ENCODE data around the gene DAW1. TPM values are rescaled to one million over a fixed set of nuclear protein-coding genes. Genes with fewer than 3 reads are reported as not detected.

The DAW1 gene
- polyA plus RNA-seq, 1 of the 3 experiments (the other 2 are of a cell fraction) = 1.2 TPM

DNA sequence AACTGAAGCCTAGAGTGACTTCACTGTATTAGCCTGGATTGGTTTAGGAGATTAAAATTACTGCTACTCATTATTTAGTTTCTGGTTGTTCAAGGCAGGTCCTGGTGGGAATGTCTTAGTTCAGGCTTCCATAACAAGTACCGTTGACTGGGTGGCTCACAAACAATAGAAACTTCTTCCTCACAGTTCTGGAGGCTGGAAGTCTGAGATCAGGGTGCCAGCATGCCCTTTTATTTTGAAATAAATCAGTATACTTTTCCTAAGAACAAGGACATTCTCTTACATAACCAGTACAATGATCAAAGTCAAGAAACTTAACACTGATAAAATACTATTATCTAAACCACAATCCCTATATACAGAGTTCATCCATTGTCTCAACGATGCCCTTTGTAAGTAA, 4.0 kb upstream of the DAW1 start:
- TF ChIP-seq RAD21 (IDR thresholded peaks at IDR 0.05; ENCODE audit: low read length) (no peak), ELF1 (IDR thresholded peaks at IDR 0.05) (no peak), TAF1 (IDR thresholded peaks at IDR 0.05; ENCODE audit: borderline replicate concordance, low read depth, low read length) (no peak), MAX (IDR thresholded peaks at IDR 0.05; ENCODE audit: low read depth) (no peak), EZH2phosphoT487 (IDR thresholded peaks at IDR 0.05; ENCODE audit: borderline replicate concordance, low read depth) (no peak), TCF12 (IDR thresholded peaks at IDR 0.05) (no peak), USF1 (IDR thresholded peaks at IDR 0.05; ENCODE audit: borderline replicate concordance, low read depth) (no peak), RFX5 (IDR thresholded peaks at IDR 0.05; ENCODE audit: low read length) (no peak)
- TF ChIP-seq, protein P1, sequence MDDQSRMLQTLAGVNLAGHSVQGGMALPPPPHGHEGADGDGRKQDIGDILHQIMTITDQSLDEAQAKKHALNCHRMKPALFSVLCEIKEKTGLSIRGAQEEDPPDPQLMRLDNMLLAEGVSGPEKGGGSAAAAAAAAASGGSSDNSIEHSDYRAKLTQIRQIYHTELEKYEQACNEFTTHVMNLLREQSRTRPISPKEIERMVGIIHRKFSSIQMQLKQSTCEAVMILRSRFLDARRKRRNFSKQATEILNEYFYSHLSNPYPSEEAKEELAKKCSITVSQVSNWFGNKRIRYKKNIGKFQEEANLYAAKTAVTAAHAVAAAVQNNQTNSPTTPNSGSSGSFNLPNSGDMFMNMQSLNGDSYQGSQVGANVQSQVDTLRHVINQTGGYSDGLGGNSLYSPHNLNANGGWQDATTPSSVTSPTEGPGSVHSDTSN (IDR thresholded peaks at IDR 0.05) = no peak
- TF ChIP-seq, protein P2, sequence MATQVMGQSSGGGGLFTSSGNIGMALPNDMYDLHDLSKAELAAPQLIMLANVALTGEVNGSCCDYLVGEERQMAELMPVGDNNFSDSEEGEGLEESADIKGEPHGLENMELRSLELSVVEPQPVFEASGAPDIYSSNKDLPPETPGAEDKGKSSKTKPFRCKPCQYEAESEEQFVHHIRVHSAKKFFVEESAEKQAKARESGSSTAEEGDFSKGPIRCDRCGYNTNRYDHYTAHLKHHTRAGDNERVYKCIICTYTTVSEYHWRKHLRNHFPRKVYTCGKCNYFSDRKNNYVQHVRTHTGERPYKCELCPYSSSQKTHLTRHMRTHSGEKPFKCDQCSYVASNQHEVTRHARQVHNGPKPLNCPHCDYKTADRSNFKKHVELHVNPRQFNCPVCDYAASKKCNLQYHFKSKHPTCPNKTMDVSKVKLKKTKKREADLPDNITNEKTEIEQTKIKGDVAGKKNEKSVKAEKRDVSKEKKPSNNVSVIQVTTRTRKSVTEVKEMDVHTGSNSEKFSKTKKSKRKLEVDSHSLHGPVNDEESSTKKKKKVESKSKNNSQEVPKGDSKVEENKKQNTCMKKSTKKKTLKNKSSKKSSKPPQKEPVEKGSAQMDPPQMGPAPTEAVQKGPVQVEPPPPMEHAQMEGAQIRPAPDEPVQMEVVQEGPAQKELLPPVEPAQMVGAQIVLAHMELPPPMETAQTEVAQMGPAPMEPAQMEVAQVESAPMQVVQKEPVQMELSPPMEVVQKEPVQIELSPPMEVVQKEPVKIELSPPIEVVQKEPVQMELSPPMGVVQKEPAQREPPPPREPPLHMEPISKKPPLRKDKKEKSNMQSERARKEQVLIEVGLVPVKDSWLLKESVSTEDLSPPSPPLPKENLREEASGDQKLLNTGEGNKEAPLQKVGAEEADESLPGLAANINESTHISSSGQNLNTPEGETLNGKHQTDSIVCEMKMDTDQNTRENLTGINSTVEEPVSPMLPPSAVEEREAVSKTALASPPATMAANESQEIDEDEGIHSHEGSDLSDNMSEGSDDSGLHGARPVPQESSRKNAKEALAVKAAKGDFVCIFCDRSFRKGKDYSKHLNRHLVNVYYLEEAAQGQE (IDR thresholded peaks at IDR 0.05; ENCODE audit: low read depth, low read length) = no peak
- Histone ChIP-seq H3K27me3 (ENCODE audit: insufficient read depth) (no peaks in the 10 kb centered on the region), H4K20me1 (ENCODE audit: insufficient read depth) (no peaks in the 10 kb centered on the region), H3F3A (replicated peaks; ENCODE audit: insufficient read depth) (peaks cover 37% of the 10 kb centered on the region), H2AFZ (ENCODE audit: low read depth) (no peak overlapping the region), H3K4me3 (ENCODE audit: low read depth in 2 of 2, low read length in 1 of 2) (no peak overlapping the region), H3K79me2 (ENCODE audit: insufficient read depth) (no peaks in the 10 kb centered on the region), H3K36me3 (replicated peaks in 1 of 2; ENCODE audit: control insufficient read depth in 1 of 2, insufficient read depth in 2 of 2, low read length in 1 of 2) (no peaks in the 10 kb centered on the region), H3K9me2 (no peaks in the 10 kb centered on the region), H3K9me3 (no peaks in the 10 kb centered on the region), H3K9ac (no peak overlapping the region), H3K4me1 (ENCODE audit: control insufficient read depth in 1 of 2, insufficient read depth in 2 of 2, low read depth in 1 of 2, low read length in 1 of 2) (peaks cover 2 to 28% of the 10 kb centered on the region in 2 experiments; a peak in 3 of 4 replicates), H3K4me2 (no peak overlapping the region), H3K27ac (ENCODE audit: low read depth in 2 of 2, low read length in 1 of 2) (no peak overlapping the region)
- ChIA-PET CTCF (no interaction called here), POLR2A (no interaction called here)
- DNase-seq = no peak
- WGBS (ENCODE audit: low lambda C conversion rate) = 48% methylated on average over 2 of the region's 2 CpGs

- H3K4me2 ChIP-seq = peak overlapping the region; percentile 51
- H3K27ac ChIP-seq (ENCODE audit: low read depth in 2 of 2, low read length in 1 of 2) = peak overlapping the region in 1 of 2 experiments; percentile 85; a peak in 3 of 4 replicates
- no peaks in the 10 kb centered on the region for H3K36me3 ChIP-seq (replicated peaks in 1 of 2; ENCODE audit: control insufficient read depth in 1 of 2, insufficient read depth in 2 of 2, low read length in 1 of 2)
- H4K20me1 ChIP-seq (ENCODE audit: insufficient read depth) = no peaks in the 10 kb centered on the region
- peak overlapping the region; percentile 59 for H3K9ac ChIP-seq
- peaks cover 2 to 19% of the 10 kb centered on the region in 2 experiments; a peak in 3 of 4 replicates for H3K4me1 ChIP-seq (ENCODE audit: control insufficient read depth in 1 of 2, insufficient read depth in 2 of 2, low read depth in 1 of 2, low read length in 1 of 2)
- H2AFZ ChIP-seq (ENCODE audit: low read depth) = peak overlapping the region; percentile 94
- no peak for DNase-seq
- no peaks in the 10 kb centered on the region for H3K9me2 ChIP-seq
- POLR2A ChIA-PET = no interaction called here
- no peaks in the 10 kb centered on the region for H3K79me2 ChIP-seq (ENCODE audit: insufficient read depth)
- H3K4me3 ChIP-seq (ENCODE audit: low read depth in 2 of 2, low read length in 1 of 2) = peak overlapping the region in 1 of 2 experiments; percentile 34; a peak in 3 of 4 replicates
- 10% methylated on average over 9 of the region's 13 CpGs for WGBS (ENCODE audit: low lambda C conversion rate)
- H3K27me3 ChIP-seq (ENCODE audit: insufficient read depth) = no peaks in the 10 kb centered on the region
- CTCF ChIA-PET = interaction anchor here (1.2 to 2.5 kb wide), 3 partner anchors 8 to 20 kb away, joined by 4 to 12 read pairs (median 5); no protein-coding TSS in a partner anchor
- H3K9me3 ChIP-seq = no peaks in the 10 kb centered on the region
- peaks cover 28% of the 10 kb centered on the region for H3F3A ChIP-seq (replicated peaks; ENCODE audit: insufficient read depth)
- TF ChIP-seq GATA2 (CRISPR knock-in tag; IDR thresholded peaks at IDR 0.05) = no peak
- no peak for TF ChIP-seq RCOR1 (IDR thresholded peaks at IDR 0.05; ENCODE audit: low read length)
- peak; percentile 84 for TF ChIP-seq TEAD4 (IDR thresholded peaks at IDR 0.05; ENCODE audit: borderline replicate concordance, insufficient read depth)
- no peak for TF ChIP-seq NRF1 (IDR thresholded peaks at IDR 0.05; ENCODE audit: low read depth, low read length)
- TF ChIP-seq MAX (IDR thresholded peaks at IDR 0.05; ENCODE audit: low read depth) = peak; percentile 94
- TF ChIP-seq, protein P2 (IDR thresholded peaks at IDR 0.05; ENCODE audit: low read depth, low read length) = no peak
- TF ChIP-seq EP300 (IDR thresholded peaks at IDR 0.05; ENCODE audit: borderline replicate concordance in 1 of 2, low read depth in 1 of 2, low read length in 1 of 2) = peak in 1 of 2 experiments; percentile 85; a peak in 2 of 4 replicates
- TF ChIP-seq EZH2phosphoT487 (IDR thresholded peaks at IDR 0.05; ENCODE audit: borderline replicate concordance, low read depth) = no peak
- no peak for TF ChIP-seq YY1 (IDR thresholded peaks at IDR 0.05; ENCODE audit: low read depth)
Observed at GRCh38 chr2:227870710-227871374, 589 bp upstream of the DAW1 start.

Data from SK-N-SH (cell line).